Fibroblast of peridontal ligament (primary cell): ENCODE data around the gene DCUN1D3.

Experiments used
- DNase-seq: peaks from one replicate; pipeline ENCODE4 v3.0.0-alpha.2; 2010; ENCODE audit errors: extremely low read depth

Gene DCUN1D3

DNA sequence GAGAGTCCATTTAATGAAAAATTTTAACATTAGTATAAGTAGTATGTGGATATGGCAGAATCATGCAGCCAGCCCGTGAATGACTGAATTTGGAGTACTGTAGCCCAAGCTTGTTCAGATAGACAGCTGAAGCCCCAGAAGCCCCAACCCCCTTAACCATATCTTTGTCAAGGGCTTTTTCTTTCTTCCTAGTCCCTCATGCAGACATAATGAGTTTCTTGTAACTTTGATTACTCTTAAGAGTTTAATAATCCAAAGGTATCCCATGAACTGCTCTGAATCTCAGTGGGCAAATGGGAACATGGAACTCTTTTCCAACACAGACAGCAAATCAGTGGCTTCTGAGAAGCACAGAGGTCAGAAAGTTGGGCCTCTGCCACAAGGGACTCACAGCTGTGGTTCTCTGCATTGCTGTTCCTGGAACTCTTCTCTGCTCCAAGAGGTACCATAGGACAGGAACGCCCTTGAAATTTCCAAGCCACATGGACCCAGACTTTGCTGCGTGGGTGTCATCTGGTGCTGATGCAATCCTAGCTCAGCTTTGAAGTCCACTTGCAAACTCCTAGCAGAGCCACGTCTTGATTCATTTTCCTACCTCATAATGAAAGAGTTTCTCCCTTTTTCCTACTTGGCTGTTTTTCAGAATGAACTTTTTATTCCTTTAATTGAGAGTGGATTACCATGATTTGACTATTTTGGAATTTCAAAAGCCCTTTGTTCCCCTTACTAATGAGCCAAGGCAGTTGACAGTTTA is 18.5 kb upstream of the DCUN1D3 start:
- DNase-seq, result peak; percentile 61

DNA sequence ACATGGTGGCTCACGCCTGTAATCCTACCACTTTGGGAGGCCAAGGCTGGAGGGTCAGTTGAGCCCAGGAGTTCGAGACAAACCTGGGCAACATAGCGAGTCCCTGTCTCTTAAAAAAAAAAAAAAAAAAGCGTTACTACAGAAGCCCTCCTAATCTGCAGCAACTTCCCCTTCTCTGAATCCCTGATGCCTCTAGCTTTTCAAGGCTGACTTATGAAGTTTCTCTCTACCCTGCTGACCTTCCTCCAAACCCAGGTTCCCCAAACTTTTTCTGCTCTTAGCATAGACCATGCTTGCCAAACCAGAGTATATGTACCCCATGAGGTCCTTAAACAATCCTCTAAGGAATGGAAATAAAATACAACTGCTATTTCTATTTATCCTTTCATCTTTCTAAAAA is 16.8 kb upstream of the DCUN1D3 start:
- DNase-seq, result no peak

DNA sequence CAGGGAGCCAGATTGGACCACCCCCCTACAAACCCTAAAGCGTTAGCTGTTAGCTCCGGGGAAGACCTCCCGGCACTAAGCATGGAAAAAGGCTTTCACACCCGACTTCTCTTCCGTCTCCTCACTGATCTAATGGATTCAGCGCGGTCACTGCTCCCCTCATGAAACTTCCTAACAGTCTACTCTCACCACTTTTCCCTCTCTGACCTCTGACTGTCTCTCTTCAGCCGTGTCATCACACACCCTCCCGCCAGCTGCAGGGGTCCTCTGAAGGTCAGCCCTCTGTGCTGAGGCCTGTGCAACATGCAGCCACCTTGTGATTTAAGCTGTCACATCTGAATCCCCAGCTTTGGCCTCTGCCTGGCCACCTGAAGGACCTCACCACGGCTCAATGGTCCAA is 16.1 kb upstream of the DCUN1D3 start:
- DNase-seq, result no peak

- peak; percentile 50 for DNase-seq
Observed at GRCh38 chr16:20911361-20911760, 11.2 kb upstream of the DCUN1D3 start.

DNA sequence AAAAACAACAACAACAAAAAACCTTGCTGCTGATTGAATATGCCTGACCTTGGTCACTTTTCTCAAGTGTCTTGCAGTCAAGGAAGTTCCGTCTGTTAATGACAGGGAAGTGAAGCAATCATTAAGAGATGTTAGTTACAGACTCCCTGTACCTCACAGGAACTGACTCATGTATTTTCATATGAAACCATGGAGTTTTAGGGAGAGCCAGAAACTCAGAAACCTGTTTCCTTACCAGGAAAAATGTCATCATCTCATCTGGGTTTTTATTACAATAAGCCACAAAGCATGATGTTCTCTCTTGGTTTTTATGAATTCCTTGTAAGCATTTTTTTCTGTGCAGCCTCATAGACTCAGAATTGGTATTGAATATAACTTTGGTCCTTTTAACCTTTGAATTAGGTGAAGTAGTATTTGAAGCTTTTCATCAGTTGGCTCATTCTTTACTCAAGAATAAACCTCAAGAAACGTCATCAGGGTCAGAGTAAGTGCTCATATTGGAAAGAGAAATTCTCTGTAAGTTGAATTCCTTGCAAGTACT is 10.7 kb upstream of the DCUN1D3 start:
- DNase-seq, result peak; percentile 93

- DNase-seq, result peak; percentile 97
Observed at GRCh38 chr16:20906341-20907255, 6.4 kb upstream of the DCUN1D3 start.

DNA sequence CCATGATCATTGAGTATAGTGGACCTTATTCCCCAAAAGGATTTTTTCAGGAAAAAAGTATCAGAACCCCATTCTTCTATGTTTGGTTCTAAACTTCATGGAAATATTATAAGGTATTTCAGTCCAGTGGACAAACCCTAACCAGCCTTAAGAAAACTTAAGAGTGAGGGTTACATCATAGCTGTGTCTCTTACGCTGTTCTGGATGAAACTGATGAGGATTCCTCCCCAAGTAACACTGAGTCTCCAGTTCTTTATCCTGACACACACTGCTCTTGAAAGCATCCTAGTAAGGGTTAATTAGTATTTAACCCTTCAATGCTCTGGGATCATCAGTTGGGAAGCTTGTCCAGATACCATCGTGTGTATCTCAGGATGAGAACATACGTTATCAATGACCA is 5.4 kb upstream of the DCUN1D3 start:
- DNase-seq, result peak; percentile 33

GRCh38 chr16:20904507-20905081 is 4.4 kb upstream of the DCUN1D3 start:
- DNase-seq, result peak; percentile 87

DNA sequence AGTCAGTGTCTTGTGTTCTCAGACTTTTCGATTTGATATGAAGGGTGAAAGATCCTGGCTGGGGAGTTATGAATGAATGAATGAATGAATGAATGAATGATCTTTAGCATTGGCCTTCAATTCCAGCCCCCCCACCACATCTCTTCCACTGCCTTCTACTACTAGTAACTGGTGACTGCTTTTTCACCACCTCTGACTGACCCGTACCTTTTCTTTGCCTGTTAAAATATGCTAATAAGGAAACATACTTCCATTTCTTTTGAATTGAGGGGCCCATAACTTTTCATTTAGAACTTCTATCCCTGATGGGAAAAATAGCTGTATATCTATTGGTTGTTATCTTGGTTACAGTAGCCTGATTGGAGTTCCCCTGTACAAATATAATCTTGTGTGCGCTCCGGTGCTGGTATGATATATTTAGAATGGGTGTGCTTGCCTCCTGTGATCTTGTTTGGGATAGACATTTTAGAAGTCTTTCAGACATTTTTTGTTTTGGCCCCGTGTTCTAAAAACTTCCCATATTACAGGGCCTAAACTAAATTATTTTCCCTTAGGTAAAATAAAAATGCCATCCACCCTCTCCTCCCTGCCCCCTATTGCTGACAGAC is 3.8 kb upstream of the DCUN1D3 start:
- DNase-seq, result no peak

GRCh38 chr16:20903116-20903898 is 3.1 kb upstream of the DCUN1D3 start:
- DNase-seq, result no peak

- no peak for DNase-seq
Observed at GRCh38 chr16:20902426-20902825, 2.3 kb upstream of the DCUN1D3 start.

- peak; percentile 74 for DNase-seq
Observed at GRCh38 chr16:20901436-20902112, 1.4 kb upstream of the DCUN1D3 start.

DNA sequence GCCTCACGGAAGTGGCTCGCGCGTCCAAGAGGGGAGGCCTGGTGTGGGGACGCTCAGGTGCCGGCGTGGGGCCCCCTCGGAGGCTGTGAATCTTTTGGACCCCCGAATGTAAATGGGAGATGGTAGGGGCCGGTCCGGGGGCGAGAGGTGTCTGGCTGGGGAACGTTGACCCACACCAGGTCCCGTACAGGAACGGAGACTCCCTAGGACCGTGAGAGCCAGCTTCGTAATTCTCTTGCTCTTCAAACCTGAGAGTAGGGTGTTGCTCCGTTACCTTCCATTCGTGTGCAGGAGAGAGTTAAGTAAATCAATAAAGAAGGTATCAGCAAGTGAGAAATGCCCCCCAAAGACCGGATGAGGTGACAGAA is 894 bp upstream of the DCUN1D3 start:
- no peak for DNase-seq

- DNase-seq, result peak; percentile 35
Observed at GRCh38 chr16:20899477-20900298, 470 bp downstream of the DCUN1D3 start.

- DNase-seq, result peak; percentile 85
Observed at GRCh38 chr16:20899071-20899470, 1.1 kb downstream of the DCUN1D3 start.

GRCh38 chr16:20897922-20898321 is 2.2 kb downstream of the DCUN1D3 start:
- no peak for DNase-seq

- peak; percentile 55 for DNase-seq
Observed at GRCh38 chr16:20897253-20897897, 2.8 kb downstream of the DCUN1D3 start.

- no peak for DNase-seq
Observed at GRCh38 chr16:20894388-20894787, 5.8 kb downstream of the DCUN1D3 start.

DNA sequence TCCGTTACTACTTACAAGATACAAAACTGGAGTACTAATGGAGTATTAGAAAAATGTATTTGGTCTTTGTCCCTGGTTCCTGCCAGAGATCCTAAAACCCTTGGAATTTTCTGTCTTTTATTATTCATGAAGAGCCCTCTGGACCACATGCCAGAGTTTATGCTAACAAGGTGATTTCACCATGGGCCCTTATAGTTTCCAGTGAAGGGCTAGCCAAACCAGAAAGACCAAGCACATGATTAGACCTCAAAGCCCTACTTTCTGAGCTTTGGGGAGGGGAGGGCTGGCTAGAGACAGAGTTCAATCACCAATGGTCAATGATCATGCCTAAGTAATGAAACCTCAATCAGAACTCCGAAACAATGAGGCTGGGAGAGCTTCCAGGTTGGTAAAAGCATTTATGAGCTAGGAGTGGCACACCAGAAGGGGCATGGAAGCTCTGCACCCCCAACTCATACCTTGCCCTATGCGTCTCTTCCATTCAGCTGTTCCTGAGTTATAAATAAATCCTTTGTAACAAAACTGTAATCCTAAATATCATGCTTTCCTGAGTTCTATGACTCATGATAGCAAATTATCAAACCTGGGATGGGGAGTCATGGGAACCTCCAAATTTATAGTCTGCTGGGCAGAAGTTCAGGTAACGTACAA is 10.4 kb downstream of the DCUN1D3 start:
- no peak for DNase-seq
